GM12875 (cell line): ENCODE measurements around the gene SH3BP2.

ENCODE experiments used
- H3K4me3 ChIP-seq: one replicate; pipeline ENCODE4 v1.5.1; 2011; ENCODE audit warnings: low read depth, low read length, control low read depth
- TF ChIP-seq, protein P1 (sequence below): IDR thresholded peaks from 2 replicates; pipeline ENCODE4 v1.5.1; 2011; ENCODE audit warnings: low read depth, mild to moderate bottlenecking, control low read depth, inconsistent platforms, low read length, moderate library complexity, borderline replicate concordance; ENCODE audit not compliant: insufficient read depth

The SH3BP2 gene

DNA sequence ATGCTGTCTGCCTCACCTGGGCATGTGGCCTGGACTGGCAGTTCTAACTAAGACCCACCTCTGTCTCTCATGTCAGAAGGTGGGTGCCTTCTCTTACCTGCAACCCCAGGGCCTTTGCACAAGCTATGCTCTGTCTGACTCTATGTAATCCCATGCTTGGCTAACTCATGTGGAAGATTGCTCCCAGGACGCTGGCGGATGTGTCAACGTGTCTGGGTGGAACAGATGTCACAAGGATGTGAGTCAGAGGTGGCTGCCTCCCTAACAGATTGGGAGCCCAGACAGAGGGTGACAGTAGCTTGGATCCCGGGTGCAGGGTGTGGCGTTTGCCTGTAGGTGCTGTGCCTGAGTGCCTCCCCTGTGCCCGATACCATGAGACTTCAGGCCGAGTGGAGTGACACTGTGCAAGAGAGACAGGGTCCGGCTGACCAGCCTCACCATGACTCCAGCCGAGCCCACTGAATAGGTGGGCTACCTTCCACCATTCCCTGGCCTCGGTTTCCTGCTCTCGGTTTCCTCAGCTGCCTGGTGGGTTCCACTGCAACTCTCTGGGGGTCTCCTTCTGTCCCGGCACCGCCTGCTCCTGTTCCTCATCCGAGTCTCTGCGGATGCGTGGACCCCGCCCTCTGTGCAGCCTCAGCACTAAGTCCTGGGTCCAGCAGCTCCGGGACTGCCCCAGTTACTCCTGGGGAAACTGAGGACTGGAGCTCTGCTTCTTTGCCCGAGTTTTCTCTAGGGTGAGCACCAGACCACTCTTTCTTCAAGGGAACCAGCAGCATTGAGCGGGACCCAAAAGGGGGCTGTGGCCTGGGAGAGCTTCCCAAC lies 11.0 kb downstream of the SH3BP2 start:
- H3K4me3 ChIP-seq: no peak overlapping the region
- TF ChIP-seq, protein P1, sequence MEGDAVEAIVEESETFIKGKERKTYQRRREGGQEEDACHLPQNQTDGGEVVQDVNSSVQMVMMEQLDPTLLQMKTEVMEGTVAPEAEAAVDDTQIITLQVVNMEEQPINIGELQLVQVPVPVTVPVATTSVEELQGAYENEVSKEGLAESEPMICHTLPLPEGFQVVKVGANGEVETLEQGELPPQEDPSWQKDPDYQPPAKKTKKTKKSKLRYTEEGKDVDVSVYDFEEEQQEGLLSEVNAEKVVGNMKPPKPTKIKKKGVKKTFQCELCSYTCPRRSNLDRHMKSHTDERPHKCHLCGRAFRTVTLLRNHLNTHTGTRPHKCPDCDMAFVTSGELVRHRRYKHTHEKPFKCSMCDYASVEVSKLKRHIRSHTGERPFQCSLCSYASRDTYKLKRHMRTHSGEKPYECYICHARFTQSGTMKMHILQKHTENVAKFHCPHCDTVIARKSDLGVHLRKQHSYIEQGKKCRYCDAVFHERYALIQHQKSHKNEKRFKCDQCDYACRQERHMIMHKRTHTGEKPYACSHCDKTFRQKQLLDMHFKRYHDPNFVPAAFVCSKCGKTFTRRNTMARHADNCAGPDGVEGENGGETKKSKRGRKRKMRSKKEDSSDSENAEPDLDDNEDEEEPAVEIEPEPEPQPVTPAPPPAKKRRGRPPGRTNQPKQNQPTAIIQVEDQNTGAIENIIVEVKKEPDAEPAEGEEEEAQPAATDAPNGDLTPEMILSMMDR: no peak

DNA sequence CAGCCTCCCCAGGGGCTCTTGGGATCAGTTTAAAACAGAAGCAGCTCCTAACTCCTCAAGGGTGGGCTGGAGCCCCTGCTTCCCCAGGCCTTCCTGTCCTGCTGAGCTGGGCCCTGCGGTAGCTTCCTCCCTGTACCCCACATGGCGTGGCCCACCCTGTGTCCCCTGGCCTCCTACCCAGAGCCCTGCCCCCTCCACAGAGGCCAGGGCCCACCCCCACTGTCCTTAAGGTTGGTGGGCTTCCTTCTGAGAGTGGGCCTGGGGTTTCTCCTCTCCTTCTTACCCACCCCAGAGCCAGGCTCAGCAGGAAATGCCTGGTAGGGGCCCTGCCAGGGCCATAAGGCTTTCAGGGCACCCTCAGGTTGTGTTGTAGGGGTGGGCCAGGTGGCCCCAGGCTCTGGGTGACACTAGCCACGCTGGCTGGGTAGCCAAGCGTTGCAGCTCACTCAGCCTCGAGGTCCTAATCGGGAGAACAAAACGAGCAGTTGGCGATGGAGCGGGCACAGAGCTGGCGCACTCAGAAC lies 11.6 kb downstream of the SH3BP2 start:
- no peak overlapping the region for H3K4me3 ChIP-seq
- TF ChIP-seq, protein P1: no peak

DNA sequence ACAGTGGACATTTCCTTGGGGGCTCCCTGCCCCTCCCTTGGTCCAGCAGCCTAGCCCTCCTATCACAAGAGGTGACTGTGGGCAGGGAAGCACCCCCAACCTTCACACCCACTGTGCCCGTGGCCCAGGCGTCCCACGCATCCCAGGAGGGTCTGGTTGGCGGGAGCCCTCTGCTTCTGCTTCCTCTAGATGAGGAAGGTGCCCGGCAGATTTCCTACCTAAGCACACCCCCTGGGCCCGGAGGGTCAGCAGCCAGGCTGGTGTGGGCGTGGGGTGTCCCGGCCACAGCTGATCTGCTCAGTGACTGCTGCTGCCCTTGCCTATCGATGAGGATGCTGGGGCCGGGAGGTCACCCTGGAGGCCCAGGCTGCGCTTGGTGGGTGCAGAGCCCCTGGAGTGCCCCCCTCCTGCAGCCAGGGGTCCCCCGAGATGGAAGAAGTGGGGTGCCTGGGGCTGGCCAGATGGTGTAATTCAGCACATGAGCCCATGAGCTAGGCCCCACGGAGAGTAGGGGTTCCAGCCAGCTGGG lies 12.2 kb downstream of the SH3BP2 start:
- H3K4me3 ChIP-seq: no peak overlapping the region
- TF ChIP-seq, protein P1: no peak

DNA sequence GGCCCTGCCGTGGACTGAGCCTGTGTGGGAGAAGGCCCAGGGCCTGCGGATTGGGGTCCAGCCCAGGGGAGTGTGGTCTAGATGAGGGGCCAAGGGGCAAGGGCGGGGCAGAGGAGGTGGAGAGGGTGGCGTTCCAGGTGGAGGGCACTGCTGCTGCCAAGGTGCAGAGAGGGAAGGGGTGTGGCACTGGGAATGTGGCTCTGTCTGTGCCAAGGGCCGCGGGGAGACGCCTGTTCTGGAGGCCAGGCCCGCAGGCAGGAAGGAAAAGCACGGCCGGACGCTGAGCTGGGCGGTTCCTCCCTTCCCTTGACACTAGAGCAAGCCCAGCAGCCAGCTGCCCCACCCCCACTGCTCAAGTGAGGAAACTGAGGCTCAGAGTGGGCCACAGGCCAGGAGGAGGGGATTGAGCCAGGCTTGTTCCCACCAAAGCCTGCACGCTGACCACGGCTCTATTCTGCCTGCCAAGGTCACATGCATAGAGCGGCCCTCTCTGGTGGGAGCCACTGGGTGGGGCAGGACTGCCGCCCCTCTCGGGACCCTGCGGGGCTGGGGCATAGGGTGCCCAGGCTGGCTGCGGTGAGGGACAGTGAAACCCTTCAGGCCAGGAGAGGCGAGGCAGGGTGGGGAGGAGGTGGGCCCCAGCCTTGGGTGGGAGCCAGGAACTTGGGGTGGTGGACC lies 13.0 kb downstream of the SH3BP2 start:
- TF ChIP-seq, protein P1: no peak
- no peak overlapping the region for H3K4me3 ChIP-seq

DNA sequence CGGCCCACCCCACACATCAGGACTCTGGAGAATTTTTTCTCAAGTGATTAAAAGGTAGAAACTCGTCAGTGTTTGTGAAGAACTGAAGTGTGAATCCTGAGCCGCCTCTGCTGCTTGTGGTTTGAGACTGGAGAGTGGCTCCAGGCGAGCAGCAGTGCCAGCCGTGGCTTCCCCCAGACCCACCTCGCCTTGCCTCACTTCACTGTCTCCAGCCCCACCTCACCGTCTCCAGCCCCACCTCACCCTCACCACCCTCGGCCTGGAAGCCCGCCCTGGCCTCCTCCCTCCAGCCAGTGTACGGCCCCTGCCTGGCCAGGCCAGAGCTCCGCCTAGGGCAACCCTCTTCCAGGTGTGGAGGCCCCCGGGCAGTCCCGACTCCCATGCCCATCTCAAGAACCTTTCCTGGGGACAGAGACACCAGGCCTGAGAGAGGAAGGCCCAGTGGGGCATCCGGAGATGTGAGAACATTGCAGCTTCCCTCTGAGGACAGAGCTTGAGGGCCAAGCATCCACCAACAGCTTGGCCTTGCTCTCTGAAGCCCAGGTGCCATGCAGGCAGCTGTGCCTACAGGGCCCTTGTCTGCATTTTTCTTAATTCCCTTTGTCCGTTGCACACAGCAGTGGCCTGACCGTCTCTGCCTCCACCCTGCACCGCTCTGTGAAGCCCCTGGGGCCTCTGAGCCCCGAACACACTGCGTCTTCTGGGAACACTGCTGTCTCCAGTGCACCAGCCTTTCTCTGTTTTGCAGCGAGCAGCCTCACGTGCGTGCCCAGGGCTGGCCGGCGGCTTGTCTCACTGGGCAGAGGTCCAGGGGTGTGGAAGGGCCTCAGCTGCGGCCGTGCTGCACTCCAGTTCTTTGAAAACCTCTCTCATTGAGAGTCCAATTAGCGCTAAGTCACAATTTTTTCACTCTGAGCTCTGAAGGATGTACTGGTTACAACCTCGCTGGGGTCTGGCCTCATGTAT lies 13.8 kb downstream of the SH3BP2 start:
- TF ChIP-seq, protein P1: no peak
- H3K4me3 ChIP-seq: no peak overlapping the region

DNA sequence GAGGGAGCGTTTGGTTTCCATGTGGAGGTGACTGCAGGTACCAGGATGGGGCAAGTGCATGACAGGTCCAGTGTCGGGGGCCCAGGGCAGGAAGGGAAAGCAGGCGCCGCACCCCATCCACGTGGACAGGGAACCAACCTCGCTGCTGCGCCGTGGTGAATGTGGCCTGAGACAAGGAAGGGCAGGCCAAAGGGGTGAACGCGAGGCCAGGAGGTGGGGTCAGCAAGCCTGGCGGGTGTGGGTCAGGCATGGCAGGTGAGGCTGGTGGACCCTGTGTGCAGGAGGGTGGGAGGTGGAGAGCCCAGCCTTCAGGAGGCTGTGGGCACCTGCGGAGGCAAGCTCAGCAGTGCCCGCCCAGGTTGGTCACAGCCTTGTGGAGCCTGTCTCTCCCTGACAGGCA lies 14.7 kb downstream of the SH3BP2 start:
- TF ChIP-seq, protein P1: no peak
- no peak overlapping the region for H3K4me3 ChIP-seq
